ENCODE results near the gene SLC35E4.
"Not testable (repeated sequence)": the region's sequence is repeated elsewhere in the genome, so short reads cannot be mapped to it uniquely, and the experiment has no call there.

Gene SLC35E4

DNA sequence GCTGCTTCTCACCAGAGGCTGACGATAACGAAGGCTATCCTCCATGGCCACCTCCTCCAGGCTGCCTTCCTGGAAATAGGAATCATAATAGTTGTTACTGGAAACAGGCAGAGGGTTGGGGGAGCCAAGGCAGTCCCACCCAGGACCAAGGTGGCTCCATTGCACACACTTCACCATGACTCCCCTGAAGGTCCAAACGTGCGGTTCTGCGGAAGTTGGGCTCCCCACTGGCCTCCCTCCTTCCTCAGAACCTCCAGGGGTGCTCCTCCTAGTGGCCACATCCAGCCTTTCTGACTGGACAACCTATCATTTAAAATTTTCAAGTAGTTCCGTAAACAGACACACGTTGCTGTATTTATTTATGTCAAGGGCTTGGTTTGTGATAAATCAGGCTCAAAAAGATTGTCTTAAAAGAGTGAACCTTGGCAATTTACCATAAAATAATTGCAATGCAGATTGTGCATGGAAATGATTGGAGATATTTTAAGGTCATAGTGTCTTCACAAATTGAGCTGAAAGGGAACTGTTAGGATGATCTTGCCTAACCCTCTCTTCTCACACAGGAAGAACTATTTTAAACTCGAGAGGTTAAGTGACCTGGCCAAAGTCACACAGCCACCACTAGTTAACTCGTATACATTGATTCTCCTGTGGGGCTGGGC, 30.0 kb upstream of the SLC35E4 start:
- Mint-ChIP-seq H3K9me3 (no peaks in the 10 kb centered on the region), H3K4me3 (peak overlapping the region; percentile 59), H3K27me3 (ENCODE audit: low read depth) (peaks cover 5% of the 10 kb centered on the region), H3K27ac (peak overlapping the region; percentile 31), H3K4me1 (ENCODE audit: low read depth) (peaks cover 39% of the 10 kb centered on the region), H3K36me3 (ENCODE audit: low read depth) (no peaks in the 10 kb centered on the region)
- DNase-seq (ENCODE audit: low spot score), result peak; percentile 22

DNA sequence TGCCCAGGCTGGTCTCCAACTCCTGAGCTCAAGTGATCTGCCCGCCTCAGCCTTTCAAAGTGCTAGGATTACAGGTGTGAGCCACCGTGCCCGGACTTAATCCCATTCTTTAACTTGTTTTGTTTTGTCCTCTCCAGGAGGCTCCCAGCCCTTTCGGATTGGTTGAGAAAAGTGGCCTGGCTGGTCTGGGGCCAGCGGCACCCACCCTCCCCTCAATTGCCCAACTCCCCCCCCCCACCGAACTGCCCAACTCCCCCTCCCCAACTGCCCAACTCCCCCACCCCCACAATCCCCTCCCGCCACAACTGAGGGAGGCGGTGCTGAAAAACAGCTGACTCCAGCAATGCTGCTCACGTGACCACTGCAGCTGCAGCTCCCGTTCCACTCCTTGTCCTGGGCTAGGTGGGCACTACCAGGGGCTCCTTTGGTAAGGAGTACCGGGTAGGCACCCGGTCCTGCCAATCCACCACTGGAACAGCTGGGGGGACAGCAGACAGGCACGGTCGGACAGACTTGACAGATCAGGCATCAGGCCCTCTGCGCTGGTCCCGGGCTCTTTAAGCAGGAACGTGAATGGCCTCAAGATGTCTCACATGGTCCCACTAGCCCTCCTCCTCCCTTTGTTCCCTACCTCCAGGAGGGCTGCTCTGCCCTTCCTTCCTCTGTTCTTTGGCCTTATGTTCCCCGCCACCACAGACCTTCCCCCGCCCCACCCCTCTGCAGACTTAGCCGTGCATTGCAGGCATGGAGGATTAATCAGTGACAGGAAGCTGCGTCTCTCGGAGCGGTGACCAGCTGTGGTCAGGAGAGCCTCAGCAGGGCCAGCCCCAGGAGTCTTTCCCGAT, 28.9 kb upstream of the SLC35E4 start, which contains the start of gene TCN2:
TSS of gene TCN2 (plus strand) at position 720 of the 845 bp plus-strand sequence. CDS start 158 bp downstream, outside the sequence.
- peak within 1 kb of the TSS; percentile 85 for H3K4me3 Mint-ChIP-seq
- H3K27me3 Mint-ChIP-seq (ENCODE audit: low read depth), result peaks cover 5% of the 10 kb centered on the region
- peaks cover 39% of the 10 kb centered on the region for H3K4me1 Mint-ChIP-seq (ENCODE audit: low read depth)
- peak within 1 kb of the TSS; percentile 77 for H3K27ac Mint-ChIP-seq
- no peaks in the 10 kb centered on the region for H3K36me3 Mint-ChIP-seq (ENCODE audit: low read depth)
- peak; percentile 40 for DNase-seq (ENCODE audit: low spot score)
- H3K9me3 Mint-ChIP-seq, result no peaks in the 10 kb centered on the region

DNA sequence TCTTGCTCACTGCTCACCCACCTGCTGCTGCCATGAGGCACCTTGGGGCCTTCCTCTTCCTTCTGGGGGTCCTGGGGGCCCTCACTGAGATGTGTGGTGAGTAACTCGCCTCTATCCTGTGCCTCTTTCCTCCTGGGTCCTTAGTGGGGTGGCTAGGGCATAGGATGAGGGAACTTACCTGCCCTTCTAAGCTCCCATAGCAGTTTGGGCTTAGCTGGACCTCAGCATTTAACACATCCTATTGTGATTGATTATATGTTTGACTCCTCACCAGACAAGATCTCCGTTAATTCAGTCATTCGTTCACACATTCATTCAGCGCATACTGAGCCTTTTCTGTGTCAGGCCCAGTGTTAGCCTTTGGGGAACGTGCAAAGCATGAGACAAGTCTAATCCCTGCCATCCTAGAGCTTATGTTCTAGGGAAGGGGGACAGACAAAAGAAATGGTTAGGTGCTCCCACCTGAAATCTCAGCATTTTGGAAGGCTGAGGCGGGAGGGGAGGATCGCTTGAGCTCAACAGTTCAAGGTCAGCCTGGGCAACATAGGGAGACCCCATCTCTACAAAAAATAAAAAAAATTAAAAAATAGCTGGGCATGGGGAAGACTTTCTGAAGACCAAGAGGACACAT, 28.2 kb upstream of the SLC35E4 start:
- Mint-ChIP-seq H3K9me3 (no peaks in the 10 kb centered on the region), H3K27ac (peak overlapping the region; percentile 77), H3K36me3 (ENCODE audit: low read depth) (no peaks in the 10 kb centered on the region), H3K4me1 (ENCODE audit: low read depth) (peaks cover 36% of the 10 kb centered on the region), H3K27me3 (ENCODE audit: low read depth) (peaks cover 4% of the 10 kb centered on the region), H3K4me3 (peak overlapping the region; percentile 85)
- no peak for DNase-seq (ENCODE audit: low spot score)

DNA sequence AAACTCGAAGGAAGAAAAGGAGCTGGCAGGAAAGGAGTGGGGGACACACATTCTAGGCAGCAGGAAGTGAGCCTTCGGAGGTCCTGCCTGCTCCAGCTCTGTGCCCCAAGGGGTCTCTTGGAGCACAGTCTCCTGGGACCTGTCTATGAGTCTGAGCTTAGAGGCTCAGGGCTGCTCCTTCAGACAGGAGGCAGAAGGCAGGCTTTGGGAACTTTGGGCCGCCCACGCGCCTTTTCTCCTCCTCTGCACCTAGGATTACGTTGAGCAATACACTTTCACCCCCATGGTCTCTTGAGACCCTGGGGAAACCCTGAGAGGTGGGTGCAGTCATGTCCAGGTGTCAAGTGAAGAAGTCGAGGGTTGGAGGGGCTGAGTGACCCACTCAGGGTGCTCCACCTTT, 27.6 kb upstream of the SLC35E4 start:
- Mint-ChIP-seq H3K4me1 (ENCODE audit: low read depth) (peaks cover 36% of the 10 kb centered on the region), H3K9me3 (no peaks in the 10 kb centered on the region), H3K36me3 (ENCODE audit: low read depth) (no peaks in the 10 kb centered on the region), H3K4me3 (no peak overlapping the region), H3K27me3 (ENCODE audit: low read depth) (peaks cover 4% of the 10 kb centered on the region), H3K27ac (no peak overlapping the region)
- DNase-seq (ENCODE audit: low spot score), result no peak

DNA sequence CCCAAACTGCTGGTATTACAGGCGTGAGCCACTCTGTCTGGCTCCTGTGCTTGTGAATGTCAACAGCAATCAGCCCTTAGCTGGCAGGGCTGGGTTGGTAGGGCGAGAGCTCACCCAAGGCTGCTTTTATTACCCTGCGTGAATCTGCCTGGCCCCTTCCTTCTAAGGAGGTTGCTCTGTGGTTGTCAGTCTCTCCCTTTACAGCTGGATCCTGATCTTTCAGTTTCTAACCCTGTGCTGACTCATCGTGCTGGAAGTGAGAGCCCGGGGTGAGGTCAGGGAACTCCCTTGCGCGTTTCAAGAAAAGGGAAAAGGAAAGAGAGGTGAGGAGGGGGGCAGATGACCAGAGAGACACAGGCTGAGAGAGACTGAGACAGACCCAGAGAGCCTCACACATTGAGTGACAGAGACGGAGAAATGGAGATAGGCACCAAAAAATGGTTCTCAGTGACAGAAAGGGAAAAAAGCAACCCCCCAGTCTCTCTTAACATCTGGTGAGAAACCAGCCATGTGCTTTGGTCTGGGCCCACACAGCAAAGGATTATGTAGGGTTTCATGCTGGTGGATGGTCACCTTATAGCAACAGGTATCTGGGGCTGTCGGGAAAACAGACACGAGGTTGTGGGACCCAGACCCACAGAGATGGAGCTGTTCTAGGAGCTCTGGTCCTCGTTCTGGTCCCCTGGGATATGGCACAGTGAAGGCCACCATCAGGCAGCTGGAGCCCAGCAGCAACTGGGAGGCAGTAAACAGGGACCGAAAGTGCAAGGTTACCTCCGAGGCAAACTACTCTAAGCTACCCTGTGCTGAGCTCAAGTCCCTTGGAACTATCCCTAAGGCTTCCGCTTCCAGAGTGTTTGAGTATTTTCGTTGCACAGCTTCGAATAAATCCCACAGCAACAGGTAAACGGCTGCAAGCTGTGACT, 26.1 kb upstream of the SLC35E4 start:
- Mint-ChIP-seq H3K27ac (peak overlapping the region; percentile 76), H3K4me1 (ENCODE audit: low read depth) (peaks cover 36% of the 10 kb centered on the region), H3K36me3 (ENCODE audit: low read depth) (no peaks in the 10 kb centered on the region), H3K9me3 (no peaks in the 10 kb centered on the region), H3K27me3 (ENCODE audit: low read depth) (peaks cover 4% of the 10 kb centered on the region), H3K4me3 (peak overlapping the region; percentile 44)
- peak; percentile 61 for DNase-seq (ENCODE audit: low spot score)

DNA sequence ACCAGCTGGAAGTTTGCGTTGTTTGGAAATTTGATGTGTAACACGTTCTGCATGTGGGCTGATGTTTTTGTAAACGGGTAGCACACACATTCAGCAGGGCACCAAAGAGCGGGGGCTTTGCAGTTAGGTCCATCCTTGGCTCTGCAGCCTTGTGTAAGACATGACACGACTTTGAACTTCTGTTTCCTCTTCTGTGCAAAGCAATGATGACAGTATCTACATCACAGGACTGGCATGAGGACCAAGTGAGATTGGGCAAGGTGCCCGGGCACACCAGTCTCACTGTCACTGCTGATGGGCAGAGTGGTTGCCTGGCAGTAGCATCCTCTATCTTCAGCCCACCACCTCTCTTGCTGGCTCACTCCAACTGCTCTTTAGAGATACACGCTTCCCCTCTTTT, 25.3 kb upstream of the SLC35E4 start:
- peaks cover 35% of the 10 kb centered on the region for H3K4me1 Mint-ChIP-seq (ENCODE audit: low read depth)
- H3K36me3 Mint-ChIP-seq (ENCODE audit: low read depth), result no peaks in the 10 kb centered on the region
- no peaks in the 10 kb centered on the region for H3K9me3 Mint-ChIP-seq
- no peak overlapping the region for H3K4me3 Mint-ChIP-seq
- no peak for DNase-seq (ENCODE audit: low spot score)
- H3K27ac Mint-ChIP-seq, result no peak overlapping the region
- H3K27me3 Mint-ChIP-seq (ENCODE audit: low read depth), result peaks cover 4% of the 10 kb centered on the region

DNA sequence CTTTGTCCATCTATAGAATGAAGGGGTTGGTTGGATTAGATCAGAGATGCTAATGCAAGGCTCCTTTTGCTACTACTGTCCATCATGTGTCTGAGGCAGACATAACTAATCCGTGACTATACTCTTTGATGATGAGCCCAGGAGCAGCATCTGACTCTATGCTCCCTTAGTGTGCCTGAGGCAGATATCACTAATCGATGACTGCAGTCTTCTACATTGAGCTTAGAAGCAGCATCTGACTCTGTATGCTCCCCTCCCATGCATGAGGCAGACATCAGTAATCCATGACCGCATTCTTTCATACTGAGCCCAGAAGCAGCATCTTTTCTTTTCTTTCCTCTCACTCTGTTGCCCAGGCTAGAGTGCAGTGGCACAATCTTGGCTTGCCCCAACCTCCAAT, 24.4 kb upstream of the SLC35E4 start:
- Mint-ChIP-seq H3K4me3 (no peak overlapping the region), H3K4me1 (ENCODE audit: low read depth) (peaks cover 30% of the 10 kb centered on the region), H3K9me3 (no peaks in the 10 kb centered on the region), H3K27ac (no peak overlapping the region), H3K36me3 (ENCODE audit: low read depth) (no peaks in the 10 kb centered on the region), H3K27me3 (ENCODE audit: low read depth) (no peaks in the 10 kb centered on the region)
- DNase-seq (ENCODE audit: low spot score), result no peak

DNA sequence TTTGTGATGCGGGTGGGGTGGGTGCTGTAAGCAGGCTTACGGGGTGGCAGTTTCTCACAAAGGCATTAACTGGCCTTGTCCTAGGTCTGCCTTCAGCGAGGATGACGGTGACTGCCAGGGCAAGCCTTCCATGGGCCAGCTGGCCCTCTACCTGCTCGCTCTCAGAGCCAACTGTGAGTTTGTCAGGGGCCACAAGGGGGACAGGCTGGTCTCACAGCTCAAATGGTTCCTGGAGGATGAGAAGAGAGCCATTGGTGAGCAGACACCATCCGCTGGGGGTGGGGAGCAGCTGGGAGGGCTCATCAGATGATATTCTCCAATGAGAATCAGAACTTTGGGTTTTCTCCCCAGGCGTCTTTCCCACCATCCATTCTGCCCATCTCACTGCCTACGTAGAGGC, 22.8 kb upstream of the SLC35E4 start:
- Mint-ChIP-seq H3K27me3 (ENCODE audit: low read depth) (no peaks in the 10 kb centered on the region), H3K4me1 (ENCODE audit: low read depth) (peaks cover 18% of the 10 kb centered on the region), H3K27ac (no peak overlapping the region), H3K9me3 (no peaks in the 10 kb centered on the region), H3K4me3 (no peak overlapping the region), H3K36me3 (ENCODE audit: low read depth) (no peaks in the 10 kb centered on the region)
- no peak for DNase-seq (ENCODE audit: low spot score)

DNA sequence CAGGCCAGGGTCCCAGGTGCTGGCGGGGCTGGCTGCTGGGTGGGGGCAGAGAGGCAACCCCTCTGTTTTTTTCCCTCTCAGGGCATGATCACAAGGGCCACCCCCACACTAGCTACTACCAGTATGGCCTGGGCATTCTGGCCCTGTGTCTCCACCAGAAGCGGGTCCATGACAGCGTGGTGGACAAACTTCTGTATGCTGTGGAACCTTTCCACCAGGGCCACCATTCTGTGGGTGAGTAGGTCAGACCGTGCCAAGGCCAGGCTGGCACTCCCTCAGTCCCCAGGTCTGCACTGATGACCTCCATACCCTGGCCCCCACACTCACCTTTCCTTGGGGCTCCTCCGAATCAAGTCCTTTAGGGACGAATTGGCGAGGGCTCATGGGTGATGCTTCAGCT, 21.3 kb upstream of the SLC35E4 start:
- Mint-ChIP-seq H3K27me3 (ENCODE audit: low read depth) (no peaks in the 10 kb centered on the region), H3K36me3 (ENCODE audit: low read depth) (no peaks in the 10 kb centered on the region), H3K27ac (no peak overlapping the region), H3K4me1 (ENCODE audit: low read depth) (peaks cover 10% of the 10 kb centered on the region), H3K9me3 (no peaks in the 10 kb centered on the region), H3K4me3 (no peak overlapping the region)
- no peak for DNase-seq (ENCODE audit: low spot score)

DNA sequence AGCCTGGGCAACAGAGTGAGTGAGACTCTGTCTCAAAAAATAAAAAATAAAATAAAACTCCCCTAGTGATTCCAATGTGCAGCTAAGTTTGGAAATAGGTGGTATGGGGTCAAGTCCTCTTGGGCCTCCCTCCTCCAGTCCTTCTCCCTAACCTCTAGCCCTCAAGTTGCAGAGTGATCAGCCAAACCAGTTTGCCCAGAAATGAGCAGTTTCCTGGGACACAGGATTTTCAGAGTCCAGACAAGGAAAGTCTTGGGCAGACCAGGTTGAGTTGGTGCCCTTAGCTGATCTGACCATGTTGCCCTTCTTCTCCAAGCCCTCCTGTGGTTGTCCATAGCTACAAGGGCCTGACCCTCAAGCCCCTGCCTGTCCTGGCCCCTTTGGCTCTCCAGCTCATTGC, 20.7 kb upstream of the SLC35E4 start:
- Mint-ChIP-seq H3K9me3 (no peaks in the 10 kb centered on the region), H3K27me3 (ENCODE audit: low read depth) (no peaks in the 10 kb centered on the region), H3K4me3 (no peak overlapping the region), H3K4me1 (ENCODE audit: low read depth) (peaks cover 5% of the 10 kb centered on the region), H3K27ac (no peak overlapping the region), H3K36me3 (ENCODE audit: low read depth) (no peaks in the 10 kb centered on the region)
- DNase-seq (ENCODE audit: low spot score), result no peak

DNA sequence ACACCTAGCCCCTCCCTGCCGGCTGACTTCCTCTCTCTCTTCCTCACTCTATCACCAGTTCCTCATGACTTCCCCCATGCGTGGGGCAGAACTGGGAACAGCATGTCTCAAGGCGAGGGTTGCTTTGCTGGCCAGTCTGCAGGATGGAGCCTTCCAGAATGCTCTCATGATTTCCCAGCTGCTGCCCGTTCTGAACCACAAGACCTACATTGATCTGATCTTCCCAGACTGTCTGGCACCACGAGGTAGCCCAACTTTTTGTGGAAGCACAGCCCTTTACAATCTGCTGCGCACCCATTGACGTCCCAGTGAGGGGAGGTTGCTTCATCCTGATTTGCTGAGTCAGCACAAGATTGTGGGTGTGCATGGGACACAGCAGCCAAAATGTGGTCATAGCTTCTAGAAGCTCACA, 20.0 kb upstream of the SLC35E4 start:
- Mint-ChIP-seq H3K27me3 (ENCODE audit: low read depth) (no peaks in the 10 kb centered on the region), H3K36me3 (ENCODE audit: low read depth) (no peaks in the 10 kb centered on the region), H3K4me1 (ENCODE audit: low read depth) (no peaks in the 10 kb centered on the region), H3K9me3 (no peaks in the 10 kb centered on the region), H3K4me3 (no peak overlapping the region), H3K27ac (no peak overlapping the region)
- no peak for DNase-seq (ENCODE audit: low spot score)

DNA sequence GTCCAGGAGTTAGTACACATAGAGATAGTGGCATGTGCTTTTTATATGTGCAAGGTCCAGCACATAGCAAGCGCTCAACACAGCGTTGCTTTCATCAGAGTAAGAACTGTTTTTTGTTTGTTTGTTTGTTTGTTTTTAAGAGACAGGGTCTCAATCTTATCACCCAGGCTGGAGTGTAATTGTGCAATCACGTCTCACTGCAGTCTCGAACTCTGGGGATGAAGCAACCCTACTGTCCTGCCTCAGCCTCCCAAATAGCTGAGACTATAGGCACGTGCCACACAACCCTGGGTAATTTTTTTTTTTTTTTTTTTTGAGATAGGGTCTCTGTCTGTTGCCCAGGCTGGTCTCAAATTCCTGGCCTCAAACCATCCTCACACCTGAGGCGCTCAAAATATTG, 17.8 kb upstream of the SLC35E4 start:
- Mint-ChIP-seq H3K27ac (no peak overlapping the region), H3K4me1 (ENCODE audit: low read depth) (no peaks in the 10 kb centered on the region), H3K36me3 (ENCODE audit: low read depth) (no peaks in the 10 kb centered on the region), H3K4me3 (no peak overlapping the region), H3K9me3 (no peaks in the 10 kb centered on the region), H3K27me3 (ENCODE audit: low read depth) (no peaks in the 10 kb centered on the region)
- no peak for DNase-seq (ENCODE audit: low spot score)

DNA sequence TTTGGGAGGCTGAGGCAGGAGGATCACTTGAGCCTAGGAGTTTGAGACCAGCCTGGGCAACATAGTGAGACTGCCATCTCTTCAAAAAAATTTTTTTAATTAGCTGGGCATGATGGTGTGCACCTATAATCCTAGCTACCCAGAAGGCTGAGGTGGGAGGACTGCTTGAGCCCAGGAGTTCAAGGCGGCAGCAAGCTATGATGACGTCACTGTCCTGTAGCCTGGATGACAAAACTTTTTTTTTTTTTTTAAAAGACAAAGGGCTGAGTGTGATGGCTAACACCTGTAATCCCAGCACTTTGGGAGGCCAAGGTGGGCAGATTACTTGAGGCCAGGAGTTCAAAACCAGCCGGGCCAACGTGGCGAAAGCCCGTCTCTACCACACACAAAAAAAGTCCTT, 15.7 kb upstream of the SLC35E4 start:
- not testable (repeated sequence) for H3K27me3 Mint-ChIP-seq (ENCODE audit: low read depth); H3K27ac Mint-ChIP-seq; H3K9me3 Mint-ChIP-seq; H3K4me3 Mint-ChIP-seq; H3K4me1 Mint-ChIP-seq (ENCODE audit: low read depth); H3K36me3 Mint-ChIP-seq (ENCODE audit: low read depth); DNase-seq (ENCODE audit: low spot score)

Measured in T-helper 2 cell treated with Interferon-gamma antibody and Interleukin-4, amounts not matched to agents 5 μg/mL and 100 μg/mL, for 36 hours (primary cell).